Parathyroid adenoma (tissue), 2 donors: ENCODE data around the gene GET3.
"Not testable (repeated sequence)": the region's sequence is repeated elsewhere in the genome, so short reads cannot be mapped to it uniquely, and the experiment has no call there.

Experiments used
- H2AFZ ChIP-seq: fragments of 300-600 bp; sonication (generic); one replicate; pipeline ENCODE4 v1.7.0; 2017; ENCODE audit warnings: antibody characterized with exemption, mild to moderate bottlenecking
- H3K27ac ChIP-seq: fragments of 300-600 bp; sonication (generic); one replicate; pipeline ENCODE4 v1.7.0; 2017
- H3K27me3 ChIP-seq: fragments of 300-600 bp; sonication (generic); one replicate; pipeline ENCODE4 v1.7.0; 2017; ENCODE audit warnings: low read length; ENCODE audit not compliant: control insufficient read depth, insufficient read depth
- H3K36me3 ChIP-seq: fragments of 300-600 bp; sonication (generic); one replicate; pipeline ENCODE4 v1.7.0; 2017; ENCODE audit warnings: low read length; ENCODE audit not compliant: control insufficient read depth, insufficient read depth
- H3K4me1 ChIP-seq: fragments of 300-600 bp; sonication (generic); one replicate; pipeline ENCODE4 v1.7.0; 2017; ENCODE audit warnings: control low read depth
- H3K4me2 ChIP-seq: fragments of 300-600 bp; sonication (generic); one replicate; pipeline ENCODE4 v1.7.0; 2017; ENCODE audit warnings: low read length
- H3K4me3 ChIP-seq: fragments of 300-600 bp; sonication (generic); one replicate; pipeline ENCODE4 v1.7.0; 2017; ENCODE audit warnings: low read depth, low read length
- H3K79me2 ChIP-seq: fragments of 300-600 bp; sonication (generic); one replicate; pipeline ENCODE4 v1.7.0; 2017; ENCODE audit warnings: control low read depth
- H3K9ac ChIP-seq: fragments of 300-600 bp; sonication (generic); one replicate; pipeline ENCODE4 v1.7.0; 2017; ENCODE audit warnings: mild to moderate bottlenecking
- H3K9me3 ChIP-seq: fragments of 300-600 bp; sonication (generic); one replicate; pipeline ENCODE4 v1.7.0; 2017; ENCODE audit warnings: low read length; ENCODE audit not compliant: control insufficient read depth
- CTCF ChIP-seq: fragments of 300-600 bp; sonication (generic); IDR thresholded peaks from one replicate; pipeline ENCODE4 v1.7.0; 2017; ENCODE audit warnings: antibody characterized with exemption, mild to moderate bottlenecking
- donor health status: primary hyperparathyroidism.

Gene GET3

DNA sequence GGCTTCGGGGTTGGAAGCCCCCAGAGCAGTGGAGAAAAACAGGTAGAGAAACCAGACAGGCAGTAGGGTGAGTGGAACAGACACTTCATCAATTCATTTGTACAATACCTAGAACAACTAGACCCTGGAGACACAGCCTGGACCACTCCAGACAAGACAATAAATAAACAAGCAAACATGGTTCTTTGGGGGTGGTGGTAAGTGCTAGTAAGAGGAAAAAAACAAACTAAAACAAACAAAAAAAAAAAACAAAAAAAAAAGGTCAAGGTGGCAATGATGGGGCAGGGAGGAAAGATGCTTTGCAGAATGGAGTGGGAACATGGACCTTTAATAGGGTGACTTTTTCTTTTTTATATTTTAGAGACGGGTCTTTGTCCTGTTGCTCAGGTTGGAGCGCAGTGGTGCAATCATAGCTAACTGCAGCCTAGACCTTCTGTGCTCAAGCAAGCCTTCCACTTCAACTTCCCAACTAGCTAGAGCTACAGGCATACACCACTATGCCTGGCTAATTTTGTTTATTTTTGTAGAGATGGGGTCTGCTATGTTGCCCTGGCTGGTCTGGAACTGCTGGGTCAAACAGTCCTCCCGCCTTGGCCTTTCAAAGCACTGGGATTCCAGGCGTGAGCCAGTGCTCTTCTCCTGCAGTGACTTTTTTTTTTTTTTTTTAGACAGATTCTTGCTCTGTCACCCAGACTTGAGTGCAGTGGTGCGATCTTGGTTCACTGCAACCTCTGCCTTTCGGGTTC, 57.1 kb downstream of the GET3 start:
- Histone ChIP-seq H3K27me3 (no peaks in the 10 kb centered on the region), H3K27ac (peak overlapping the region; percentile 100), H3K9me3 (no peaks in the 10 kb centered on the region), H3K4me1 (peaks cover 27% of the 10 kb centered on the region), H3K36me3 (no peaks in the 10 kb centered on the region), H3K79me2 (peaks cover 8% of the 10 kb centered on the region), H2AFZ (peak overlapping the region; percentile 61), H3K4me3 (peak overlapping the region; percentile 97), H3K4me2 (peak overlapping the region; percentile 87), H3K9ac (peak overlapping the region; percentile 87)
- no peak for TF ChIP-seq CTCF

DNA sequence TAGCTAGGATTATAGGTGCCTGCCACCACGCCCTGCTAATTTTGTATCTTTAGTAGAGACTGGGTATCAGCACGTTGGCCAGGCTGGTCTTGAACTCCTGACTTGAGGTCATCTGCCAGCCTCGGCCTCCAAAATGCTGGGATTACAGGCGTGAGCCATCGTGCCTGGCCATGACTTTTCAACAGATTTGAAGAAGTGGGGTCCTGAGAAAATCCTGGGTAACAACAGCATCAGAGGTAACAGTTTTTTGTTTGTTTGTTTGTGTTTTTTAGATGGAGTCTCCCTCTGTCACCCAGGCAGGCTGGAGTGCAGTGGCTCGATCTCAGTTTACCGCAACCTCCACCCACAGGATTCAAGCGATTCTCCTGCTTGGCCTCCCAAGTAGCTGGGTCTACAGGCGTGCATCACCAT, 57.7 kb downstream of the GET3 start:
- H3K9ac ChIP-seq, result no peak overlapping the region
- TF ChIP-seq CTCF, result no peak
- peaks cover 8% of the 10 kb centered on the region for H3K79me2 ChIP-seq
- no peaks in the 10 kb centered on the region for H3K27me3 ChIP-seq
- H3K36me3 ChIP-seq, result no peaks in the 10 kb centered on the region
- H3K4me2 ChIP-seq, result no peak overlapping the region
- peaks cover 27% of the 10 kb centered on the region for H3K4me1 ChIP-seq
- H3K4me3 ChIP-seq, result no peak overlapping the region
- H3K9me3 ChIP-seq, result no peaks in the 10 kb centered on the region
- no peak overlapping the region for H2AFZ ChIP-seq
- H3K27ac ChIP-seq, result no peak overlapping the region

DNA sequence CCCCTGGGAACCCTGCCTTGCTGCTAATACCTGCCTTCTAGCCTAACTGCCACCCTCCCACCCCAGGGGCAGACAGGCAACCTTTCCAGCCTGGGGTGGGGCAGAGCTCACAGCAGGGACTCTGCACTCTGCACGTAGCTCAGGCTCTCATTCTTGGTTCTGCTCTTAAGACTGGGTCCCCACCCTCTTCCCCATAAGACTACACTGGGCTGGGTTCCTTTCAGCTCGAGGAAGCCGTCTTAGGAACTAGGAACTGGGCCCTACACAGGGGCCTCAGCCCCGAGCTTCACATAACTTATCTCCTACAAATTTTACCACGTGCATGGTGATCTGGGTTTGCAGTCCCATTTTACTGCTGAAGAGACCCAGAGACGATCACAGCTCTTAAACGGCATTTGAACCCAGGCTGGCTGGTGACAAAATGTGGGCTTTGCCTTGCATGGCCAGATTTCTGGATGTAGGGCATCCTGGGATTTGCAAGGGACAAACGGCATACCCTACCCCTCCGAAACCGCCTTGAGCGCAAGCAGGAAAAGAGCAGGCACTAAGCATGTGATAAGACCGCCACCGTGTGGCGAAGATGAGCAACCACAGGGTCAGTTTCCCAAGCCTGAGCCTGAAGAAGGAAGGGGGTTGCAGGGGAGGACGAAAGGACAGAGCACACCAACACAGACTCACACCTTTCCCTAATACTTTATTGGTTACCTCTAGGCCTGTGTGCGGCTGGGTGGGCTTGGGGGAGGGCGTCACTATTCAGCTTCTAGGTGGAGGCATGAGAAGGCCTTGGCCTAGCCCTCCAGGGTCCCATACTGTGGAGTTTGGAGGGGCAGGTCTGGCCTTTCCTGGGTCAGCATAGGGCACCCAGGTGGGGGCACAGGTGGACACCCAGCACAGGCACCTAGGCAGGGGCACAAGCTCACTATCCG, 59.1 kb downstream of the GET3 start:
- Histone ChIP-seq H3K79me2 (peaks cover 19% of the 10 kb centered on the region), H3K27ac (no peak overlapping the region), H3K27me3 (no peaks in the 10 kb centered on the region), H3K9ac (no peak overlapping the region), H3K4me2 (peak overlapping the region; percentile 30), H3K36me3 (no peaks in the 10 kb centered on the region), H3K4me1 (peaks cover 24% of the 10 kb centered on the region), H3K4me3 (no peak overlapping the region), H2AFZ (no peak overlapping the region), H3K9me3 (no peaks in the 10 kb centered on the region)
- peak; percentile 92 for TF ChIP-seq CTCF

DNA sequence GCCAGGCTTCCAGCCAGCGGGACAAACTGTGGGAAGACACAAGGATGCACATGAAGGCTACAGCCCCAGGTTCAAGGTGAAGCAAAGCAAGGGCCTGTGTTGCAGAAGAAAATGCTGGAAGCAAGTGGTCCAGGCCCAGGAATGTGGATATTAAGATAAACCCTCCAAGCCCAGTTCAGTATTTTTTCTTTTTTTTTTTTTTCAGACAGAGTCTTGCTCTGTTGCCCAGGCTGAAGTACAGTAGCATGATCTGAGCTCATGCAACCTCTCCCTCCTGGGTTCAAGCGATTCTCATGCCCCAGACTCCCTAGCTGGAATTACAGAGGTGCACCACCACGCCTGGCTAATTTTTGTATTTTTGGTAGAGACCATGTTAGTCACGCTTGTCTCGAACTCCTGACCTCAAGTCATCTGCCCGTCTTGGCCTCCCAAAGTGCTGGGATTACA, 59.9 kb downstream of the GET3 start:
- TF ChIP-seq CTCF, result no peak

DNA sequence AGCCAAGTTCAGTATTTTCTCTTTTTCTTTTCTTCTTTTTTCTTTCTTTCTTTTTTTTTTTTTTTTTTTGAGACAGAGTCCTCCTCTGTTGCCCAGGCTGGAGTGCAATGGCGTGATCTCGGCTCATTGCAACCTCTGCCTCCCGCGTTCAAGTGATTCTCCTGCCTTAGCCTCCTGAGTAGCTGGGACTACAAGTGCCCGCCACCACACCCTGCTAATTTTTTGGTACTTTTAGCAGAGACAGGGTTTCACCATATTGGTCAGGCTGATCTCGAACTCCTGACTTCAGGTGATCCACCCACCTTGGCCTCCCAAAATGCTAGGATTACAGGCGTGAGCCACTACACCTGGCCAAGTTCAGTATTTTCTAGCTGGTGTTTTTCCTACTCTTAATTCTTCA, 60.3 kb downstream of the GET3 start:
- Histone ChIP-seq H3K79me2 (peaks cover 20% of the 10 kb centered on the region), H3K4me1 (peaks cover 30% of the 10 kb centered on the region)
- not testable (repeated sequence) for H3K9me3 ChIP-seq, H3K36me3 ChIP-seq, H3K9ac ChIP-seq, H3K27ac ChIP-seq, H2AFZ ChIP-seq, H3K4me3 ChIP-seq, H3K4me2 ChIP-seq, H3K27me3 ChIP-seq

More for the DNA sequence above, 59.9 kb downstream of the GET3 start:
- Histone ChIP-seq H3K4me1 (peaks cover 25% of the 10 kb centered on the region), H3K27ac (no peak overlapping the region), H3K4me2 (no peak overlapping the region), H3K9ac (no peak overlapping the region), H3K36me3 (no peaks in the 10 kb centered on the region), H3K27me3 (no peaks in the 10 kb centered on the region), H2AFZ (no peak overlapping the region), H3K9me3 (no peaks in the 10 kb centered on the region), H3K4me3 (no peak overlapping the region), H3K79me2 (peaks cover 20% of the 10 kb centered on the region)
